Hepatocyte (in vitro differentiated cells): Measurements from ENCODE around the gene DCTN2.

ENCODE experiments used
- EZH2phosphoT487 ChIP-seq: fragments of 200-600 bp; sonication (generic); IDR thresholded peaks from one replicate; pipeline ENCODE4 v1.6.1; 2018; ENCODE audit warnings: antibody characterized with exemption, mild to moderate bottlenecking, low read depth, moderate library complexity; ENCODE audit not compliant: unreplicated experiment, severe bottlenecking
- TF ChIP-seq, protein P1 (sequence below): fragments of 200-600 bp; sonication (generic); IDR thresholded peaks from 2 replicates; pipeline ENCODE4 v1.5.1; 2016; ENCODE audit warnings: antibody characterized with exemption, mild to moderate bottlenecking; ENCODE audit not compliant: poor library complexity

DNA sequence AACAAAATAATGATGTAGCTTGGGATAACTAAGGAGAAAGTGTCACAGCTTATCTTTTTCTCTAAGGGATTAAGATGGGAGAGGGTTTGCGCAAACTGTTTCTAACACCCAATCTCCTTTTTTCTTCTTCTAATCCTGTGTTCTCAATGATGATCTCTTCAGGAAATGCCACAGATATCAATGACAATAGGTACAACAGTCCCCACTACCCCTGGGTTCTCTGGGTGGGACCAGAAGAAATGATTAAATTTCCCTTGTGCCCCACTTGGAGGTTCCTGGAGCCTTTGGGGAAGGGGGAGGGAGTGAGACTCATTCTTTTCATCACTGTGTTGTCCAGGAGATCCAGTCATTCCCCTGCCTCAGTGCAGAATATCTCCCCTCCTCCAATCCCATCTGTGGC, 35.4 kb upstream of the DCTN2 start:
- TF ChIP-seq, protein P1, sequence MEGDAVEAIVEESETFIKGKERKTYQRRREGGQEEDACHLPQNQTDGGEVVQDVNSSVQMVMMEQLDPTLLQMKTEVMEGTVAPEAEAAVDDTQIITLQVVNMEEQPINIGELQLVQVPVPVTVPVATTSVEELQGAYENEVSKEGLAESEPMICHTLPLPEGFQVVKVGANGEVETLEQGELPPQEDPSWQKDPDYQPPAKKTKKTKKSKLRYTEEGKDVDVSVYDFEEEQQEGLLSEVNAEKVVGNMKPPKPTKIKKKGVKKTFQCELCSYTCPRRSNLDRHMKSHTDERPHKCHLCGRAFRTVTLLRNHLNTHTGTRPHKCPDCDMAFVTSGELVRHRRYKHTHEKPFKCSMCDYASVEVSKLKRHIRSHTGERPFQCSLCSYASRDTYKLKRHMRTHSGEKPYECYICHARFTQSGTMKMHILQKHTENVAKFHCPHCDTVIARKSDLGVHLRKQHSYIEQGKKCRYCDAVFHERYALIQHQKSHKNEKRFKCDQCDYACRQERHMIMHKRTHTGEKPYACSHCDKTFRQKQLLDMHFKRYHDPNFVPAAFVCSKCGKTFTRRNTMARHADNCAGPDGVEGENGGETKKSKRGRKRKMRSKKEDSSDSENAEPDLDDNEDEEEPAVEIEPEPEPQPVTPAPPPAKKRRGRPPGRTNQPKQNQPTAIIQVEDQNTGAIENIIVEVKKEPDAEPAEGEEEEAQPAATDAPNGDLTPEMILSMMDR, result no peak
- TF ChIP-seq EZH2phosphoT487, result no peak
